KG1 (cell line): Measurements from ENCODE around the gene COG7.
"Not testable (repeated sequence)": the region's sequence is repeated elsewhere in the genome, so short reads cannot be mapped to it uniquely, and the experiment has no call there.

Experiments
- DNase-seq: peaks from one replicate; lab custom pipeline; 2025; lab: John Stamatoyannopoulos, UW

Gene COG7

DNA sequence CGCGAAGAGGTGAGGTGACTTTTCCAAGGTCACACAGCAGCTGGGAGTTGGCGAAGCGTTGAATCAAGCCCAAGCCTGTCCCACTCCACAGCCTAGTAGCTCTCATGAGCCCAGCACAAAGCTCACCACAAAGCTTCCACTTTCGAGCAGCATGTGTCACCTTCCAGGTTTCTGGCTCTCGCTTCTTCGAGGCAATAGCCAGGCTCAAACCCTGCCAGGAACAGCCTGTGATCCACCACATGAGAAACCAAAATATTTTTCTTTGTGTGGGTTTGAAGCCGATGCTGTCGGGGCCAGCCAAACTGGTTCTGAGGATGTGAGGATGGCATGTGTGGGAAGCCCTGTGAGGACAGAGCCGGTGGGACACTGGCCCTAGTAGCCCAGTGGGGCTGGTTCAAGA lies 68.1 kb downstream of the COG7 start:
- DNase-seq = no peak

DNA sequence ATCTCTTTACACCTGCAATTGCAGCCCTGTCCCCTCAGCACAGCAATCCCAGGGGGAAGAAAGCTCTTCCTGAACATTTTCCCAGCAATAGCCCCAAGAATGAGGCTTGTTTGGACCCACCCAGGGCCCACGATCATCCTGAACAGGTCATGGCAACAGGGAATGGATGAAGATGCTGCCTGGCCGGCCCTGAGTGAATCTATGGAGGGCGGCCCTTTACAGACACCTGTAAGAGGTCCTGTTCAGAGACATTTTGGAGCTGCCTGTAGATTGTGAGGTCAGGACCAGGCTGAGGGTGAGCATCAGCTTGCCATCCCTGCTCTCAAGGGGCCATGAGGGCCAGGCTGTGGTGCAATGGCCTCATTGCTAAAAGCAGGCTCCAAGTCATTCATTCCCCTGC lies 69.1 kb downstream of the COG7 start:
- no peak for DNase-seq

DNA sequence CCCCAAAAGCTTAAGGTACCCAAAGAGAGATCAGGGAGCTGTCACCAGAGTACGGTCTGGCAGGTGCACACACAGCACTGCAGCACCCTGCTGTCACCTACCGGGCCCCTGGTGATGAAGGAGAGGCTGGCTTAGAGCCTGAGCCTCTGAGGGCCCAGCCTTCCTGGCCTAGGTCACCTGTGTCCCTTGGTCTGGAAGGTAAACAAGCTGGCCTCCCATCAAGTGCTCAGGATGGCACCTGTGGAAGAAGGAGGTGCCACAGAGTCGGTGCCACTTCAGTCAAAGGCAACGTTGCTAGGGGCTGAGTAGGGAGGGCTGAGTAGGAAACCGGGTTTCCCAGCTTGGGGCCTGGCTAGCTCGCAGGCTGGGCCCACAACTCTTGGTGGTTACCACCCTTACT lies 70.7 kb downstream of the COG7 start:
- DNase-seq = no peak

DNA sequence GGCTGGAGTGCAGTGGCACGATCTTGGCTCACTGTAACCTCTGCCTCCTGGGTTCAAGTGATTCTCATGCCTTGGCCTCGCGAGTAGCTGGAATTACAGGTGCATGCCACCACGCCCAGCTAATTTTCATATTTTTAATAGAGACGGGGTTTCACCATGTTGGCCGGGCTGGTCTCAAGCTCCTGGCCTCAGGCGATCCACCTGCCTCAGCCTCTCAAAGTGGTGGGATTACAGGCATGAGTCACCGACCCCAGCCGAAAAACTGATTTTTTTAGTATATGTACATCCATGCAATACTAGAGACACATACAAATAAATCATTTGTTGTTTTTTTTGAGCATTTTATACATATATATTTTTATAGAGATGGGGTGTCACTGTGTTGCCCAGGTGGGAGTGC lies 71.3 kb downstream of the COG7 start:
- not testable (repeated sequence) for DNase-seq

DNA sequence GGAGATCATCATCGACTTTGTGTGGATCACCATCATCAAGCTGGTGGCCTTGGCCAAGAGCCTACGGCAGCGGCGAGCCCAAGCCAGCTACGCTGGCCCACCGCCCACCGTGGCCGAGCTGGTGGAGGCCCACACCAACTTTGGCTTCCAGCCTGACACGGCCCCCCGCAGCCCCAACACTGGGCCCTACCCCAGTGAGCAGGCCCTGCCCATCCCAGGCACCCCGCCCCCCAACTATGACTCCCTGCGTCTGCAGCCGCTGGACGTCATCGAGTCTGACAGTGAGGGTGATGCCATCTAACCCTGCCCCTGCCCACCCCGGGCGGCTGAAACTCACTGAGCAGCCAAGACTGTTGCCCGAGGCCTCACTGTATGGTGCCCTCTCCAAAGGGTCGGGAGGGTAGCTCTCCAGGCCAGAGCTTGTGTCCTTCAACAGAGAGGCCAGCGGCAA lies 72.5 kb downstream of the COG7 start:
- DNase-seq = no peak

DNA sequence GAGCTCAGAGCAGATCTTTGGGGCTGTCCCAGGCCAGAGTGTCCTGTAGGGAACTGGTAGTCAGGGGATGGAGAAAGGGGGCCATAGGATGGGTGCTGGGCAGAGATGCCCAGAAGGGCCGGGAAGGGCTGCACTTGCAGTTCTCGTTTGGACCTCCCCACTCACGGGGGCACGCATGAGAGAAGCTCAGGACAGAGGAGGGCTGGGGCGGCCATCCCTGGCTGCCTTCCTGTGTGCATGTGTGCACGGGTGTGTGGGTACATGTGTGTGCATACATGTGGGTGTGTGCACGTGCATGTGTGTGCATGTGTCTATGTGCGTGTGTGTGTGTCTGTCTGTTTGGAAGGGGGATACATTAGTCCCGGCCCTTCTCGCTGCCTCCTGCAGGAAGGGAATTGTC lies 73.3 kb downstream of the COG7 start:
- no peak for DNase-seq

DNA sequence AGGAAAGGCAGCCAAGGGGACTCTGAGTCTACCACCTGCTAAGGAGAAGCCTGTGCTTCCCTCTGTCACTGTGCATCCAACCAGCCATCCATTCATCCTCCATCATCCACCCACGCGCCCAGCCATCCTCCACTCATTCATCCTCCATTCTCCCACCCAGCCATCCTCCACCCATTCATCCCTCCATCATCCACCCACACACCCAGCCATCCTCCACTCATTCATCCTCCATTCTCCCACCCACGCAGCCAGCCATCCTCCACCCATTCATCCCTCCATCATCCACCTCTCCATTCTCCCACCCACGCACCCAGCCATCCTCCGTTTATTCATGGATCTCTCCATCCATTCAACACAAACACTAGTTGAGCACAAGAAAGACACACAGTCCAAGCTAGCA lies 74.1 kb downstream of the COG7 start:
- no peak for DNase-seq

DNA sequence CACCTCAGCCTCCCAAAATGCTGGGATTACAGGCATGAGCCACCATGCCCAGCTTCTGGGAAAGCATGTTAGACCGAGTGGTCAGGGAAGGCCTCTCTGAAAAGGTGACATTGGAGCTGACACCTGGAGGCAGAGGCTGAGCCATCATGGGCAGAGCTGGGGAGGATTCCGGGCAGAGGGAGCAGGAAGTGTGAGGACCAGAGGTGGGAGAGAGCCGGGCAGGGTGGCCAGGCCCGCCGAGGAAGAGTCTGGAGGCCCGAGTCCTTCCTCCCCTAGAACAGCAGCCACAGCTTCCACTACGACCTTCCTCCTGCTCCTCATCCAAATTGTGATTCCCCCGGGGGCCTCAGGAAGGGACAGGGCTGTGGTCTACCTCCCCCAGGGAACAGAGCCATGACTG lies 74.7 kb downstream of the COG7 start:
- no peak for DNase-seq

DNA sequence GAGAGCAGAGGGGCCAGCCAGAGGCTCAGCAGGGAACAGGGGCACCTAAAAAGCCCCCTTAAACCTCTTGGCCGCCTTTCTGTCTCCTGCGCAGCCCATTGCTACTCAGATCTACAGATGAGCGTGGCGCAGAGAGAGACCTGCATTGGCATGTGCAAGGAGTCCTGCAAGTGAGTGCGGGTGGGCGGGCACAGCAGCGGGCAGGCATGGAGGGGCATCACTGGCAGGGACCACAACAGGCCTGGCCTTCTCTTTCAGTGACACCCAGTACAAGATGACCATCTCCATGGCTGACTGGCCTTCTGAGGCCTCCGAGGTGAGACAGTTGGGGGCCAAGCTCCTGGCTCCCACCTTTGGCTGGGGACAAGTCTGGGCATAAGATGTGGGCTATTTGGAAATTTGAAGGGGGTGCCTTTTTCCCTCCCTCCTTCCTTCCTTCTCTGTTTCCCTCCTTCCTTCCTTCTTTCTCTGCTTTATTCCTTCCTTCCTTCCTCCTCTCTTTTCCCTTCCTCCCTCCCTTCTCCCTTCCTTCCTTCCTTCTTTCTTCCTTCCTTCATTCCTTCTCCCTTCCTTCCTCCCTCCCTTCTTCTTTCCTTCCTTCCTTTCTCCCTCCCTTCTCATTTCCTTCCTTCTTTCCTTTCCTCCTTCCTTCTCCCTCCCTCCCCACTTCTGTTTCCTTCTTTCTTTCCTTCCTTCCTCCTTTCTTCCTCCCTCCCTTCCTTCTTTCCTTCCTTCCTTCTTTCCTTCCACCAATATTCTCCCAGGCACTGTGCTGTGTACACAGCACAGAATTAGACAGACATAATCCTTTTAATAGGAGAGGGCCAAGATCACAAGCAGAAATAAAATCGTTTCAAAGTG lies 75.7 kb downstream of the COG7 start:
- DNase-seq = no peak

DNA sequence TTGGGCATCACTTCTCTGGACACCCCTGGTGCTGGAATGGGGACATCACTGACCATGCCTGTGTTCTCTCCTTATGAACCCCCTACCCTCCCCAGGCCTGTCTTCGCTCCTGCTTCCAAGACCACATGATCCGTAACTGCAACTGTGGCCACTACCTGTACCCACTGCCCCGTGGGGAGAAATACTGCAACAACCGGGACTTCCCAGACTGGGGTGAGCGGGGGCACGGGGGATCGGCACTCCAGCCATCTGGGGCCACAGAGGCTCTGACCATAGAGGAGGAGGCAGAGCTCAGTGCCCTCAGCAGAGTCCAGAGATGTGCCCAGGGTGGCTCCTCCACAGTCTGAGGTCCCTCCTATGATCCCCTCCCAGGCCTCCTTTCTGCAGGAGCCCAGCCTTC lies 77.3 kb downstream of the COG7 start:
- no peak for DNase-seq

DNA sequence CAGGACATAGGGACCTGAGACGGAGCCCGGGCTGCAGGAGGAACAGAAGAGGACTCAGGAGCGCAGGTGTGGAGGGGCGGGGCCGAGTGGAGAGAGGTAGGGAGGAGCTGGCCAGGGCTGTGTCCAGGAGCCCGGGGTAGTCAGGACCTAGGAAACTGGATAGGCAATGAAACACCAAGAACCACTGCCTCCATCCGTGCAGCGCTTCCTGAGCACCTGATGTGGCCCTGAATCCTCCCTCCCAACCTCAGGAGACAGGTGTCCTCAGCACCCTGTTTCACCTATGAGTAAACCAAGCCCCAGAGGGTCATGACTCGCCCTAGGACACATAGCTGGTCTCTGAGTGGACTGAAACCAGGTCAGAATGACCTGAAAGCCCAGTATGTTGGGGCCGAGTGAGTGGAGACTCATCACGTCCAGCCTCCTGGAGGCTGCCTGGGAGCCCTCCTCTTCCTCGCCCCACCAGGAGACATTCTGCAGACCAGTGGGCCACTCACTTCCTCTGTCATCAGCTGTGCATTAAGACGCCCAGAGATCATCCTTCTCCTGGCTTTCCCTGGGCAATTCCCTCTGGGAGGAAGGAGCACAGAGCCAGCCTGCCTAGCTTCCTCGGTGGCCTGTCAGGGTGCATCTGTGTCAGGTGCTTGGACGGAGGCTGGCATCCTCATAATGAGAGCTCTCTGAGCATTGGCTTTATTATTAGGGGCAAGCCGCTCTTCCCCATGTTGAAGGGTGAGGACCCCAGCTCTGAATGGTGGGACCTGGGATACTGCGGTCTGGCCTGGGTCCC lies 78.1 kb downstream of the COG7 start:
- no peak for DNase-seq

DNA sequence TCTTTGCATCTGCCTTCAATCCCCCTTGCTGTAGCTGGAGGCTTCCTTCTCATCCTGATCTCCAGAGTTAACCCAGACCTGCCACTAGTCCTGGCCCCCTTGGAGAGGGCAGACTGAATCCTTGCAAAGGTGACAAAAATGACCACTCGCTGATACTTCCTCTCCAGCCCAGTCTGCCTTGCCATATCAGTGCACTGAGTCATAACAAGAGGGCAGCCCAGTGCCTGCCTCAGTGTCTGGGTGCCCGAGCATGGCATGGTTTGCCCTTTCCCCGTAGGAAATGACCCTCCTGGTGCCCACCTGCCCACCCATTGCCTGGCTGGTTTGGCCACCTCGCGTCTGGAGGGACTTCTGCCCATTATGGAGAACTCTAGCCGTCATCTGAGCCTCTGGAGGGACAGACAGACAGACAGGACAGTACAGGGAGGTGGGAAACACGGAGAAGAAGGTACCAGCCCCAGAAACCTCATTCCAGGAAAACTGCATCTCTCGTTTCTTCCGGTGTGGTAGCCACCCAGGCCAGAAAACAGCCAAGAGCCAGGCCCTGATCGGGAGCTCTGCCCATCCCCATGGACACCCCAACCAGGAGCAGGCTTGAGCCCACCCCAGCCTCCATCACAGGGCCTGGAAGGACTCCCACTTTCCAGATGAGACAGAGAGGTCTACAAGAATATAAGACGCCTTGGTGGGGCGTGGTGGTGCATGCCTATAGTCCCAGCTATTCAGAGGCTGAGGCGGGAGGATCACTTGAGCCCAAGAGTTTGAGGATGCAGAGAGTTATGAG lies 79.4 kb downstream of the COG7 start:
- no peak for DNase-seq

DNA sequence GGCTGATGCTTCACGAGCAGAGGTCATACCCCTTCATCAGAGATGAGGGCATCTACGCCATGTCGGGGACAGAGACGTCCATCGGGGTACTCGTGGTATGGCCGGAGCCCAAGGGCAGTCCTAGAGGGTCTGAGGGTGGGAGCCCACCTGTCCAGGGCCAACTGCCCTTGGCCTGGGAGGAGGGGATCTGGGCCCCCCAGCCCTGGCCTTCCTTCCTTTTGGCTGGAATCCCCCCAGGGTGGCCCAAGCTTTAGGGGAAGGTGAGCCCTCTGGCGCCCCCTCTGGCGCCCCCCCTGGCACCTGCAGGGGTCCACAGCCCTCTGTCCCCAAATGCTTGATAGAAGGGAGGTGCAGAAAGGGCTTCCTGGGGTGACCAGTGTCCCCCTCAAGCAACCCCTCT lies 81.6 kb downstream of the COG7 start:
- DNase-seq = no peak

DNA sequence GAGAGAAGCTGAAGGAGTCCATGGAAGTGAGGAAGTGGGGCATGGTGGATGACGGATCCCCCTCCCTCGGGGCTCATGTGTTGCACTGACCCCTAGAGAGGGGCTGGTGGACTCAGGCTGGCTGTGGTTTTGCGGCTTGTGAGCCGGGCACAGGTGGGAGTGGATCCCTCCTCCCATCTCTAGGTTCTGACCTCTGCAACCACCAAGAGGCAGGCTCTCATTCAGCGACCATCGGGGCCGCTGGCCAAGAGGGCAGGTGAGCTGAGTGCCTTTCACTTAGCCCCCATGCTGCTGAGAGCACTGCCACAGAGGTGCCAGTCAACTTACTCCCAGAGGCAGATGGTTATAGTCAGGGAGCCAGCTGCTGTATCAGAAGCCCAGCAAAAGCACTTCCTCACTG lies 83.6 kb downstream of the COG7 start:
- no peak for DNase-seq

DNA sequence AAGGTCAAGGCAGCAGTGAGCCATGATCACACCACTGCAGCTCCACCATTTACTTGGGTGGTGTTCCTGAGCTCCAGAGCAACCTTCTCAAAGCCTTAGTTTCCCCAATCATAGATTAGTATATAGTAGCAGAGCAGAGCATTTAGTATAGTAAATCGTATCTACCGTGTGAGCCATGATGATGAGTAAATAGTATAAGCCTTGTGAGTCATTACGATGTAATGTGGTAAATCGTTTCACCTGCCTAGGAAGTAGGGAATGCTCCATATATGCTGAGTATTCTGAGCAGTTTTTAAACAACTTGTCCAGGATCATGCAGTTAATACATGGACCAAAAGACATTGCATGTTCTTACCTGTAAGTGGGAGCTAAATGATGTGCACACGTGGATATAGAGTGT lies 84.5 kb downstream of the COG7 start:
- no peak for DNase-seq

DNA sequence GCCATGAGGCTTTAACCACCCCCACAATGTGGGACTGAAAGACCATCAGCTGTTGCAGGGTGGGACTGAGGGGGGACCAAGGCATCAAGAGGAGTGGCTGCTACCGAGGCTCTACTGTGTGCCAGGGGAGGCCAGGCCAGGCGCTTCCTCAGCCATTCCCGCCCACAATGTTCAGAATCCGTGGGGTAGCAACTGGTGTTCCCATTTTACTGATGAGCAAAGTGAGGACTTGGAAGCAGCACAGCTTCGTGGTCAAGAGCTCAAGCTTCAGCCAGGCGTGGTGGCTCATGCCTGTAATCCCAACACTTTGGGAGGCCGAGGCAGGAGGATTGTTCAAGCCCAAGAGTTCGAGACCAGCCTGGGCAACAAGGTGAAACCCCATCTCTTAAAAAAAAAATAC lies 85.0 kb downstream of the COG7 start:
- DNase-seq = no peak

DNA sequence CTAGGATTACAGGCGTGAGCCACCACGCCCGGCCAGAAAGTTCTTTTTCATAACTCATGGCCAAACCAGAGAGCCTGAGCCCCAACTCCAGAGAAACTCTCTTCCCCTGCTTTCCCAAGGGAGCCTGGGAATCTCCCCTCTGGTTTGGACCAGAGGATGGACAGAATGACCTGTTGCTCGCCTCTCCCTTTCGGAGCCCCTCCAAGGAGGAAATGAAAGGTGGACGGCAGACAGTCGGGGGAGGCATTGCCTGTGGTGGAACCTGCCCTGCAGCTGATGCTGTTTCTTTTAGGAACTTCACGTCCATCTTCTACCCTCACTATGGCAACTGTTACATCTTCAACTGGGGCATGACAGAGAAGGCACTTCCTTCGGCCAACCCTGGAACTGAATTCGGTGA lies 85.4 kb downstream of the COG7 start:
- no peak for DNase-seq

DNA sequence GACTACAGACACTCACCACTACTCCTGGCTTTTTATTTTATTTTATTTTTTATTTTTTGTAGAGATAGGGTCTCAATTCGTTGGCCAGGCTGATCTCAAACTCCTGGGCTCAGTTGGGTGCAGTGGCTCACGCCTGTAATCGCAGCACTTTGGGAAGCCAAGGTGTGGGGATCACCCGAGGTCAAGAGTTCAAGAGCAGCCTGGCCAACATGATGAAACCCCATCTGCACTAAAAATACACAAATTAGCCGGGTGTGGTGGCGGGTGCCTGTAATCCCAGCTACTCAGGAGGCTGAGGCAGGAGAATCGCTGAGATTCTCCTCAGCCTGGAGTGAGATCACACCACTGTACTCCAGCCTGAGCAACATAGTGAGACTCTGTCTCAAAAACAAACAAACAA lies 86.6 kb downstream of the COG7 start:
- not testable (repeated sequence) for DNase-seq

DNA sequence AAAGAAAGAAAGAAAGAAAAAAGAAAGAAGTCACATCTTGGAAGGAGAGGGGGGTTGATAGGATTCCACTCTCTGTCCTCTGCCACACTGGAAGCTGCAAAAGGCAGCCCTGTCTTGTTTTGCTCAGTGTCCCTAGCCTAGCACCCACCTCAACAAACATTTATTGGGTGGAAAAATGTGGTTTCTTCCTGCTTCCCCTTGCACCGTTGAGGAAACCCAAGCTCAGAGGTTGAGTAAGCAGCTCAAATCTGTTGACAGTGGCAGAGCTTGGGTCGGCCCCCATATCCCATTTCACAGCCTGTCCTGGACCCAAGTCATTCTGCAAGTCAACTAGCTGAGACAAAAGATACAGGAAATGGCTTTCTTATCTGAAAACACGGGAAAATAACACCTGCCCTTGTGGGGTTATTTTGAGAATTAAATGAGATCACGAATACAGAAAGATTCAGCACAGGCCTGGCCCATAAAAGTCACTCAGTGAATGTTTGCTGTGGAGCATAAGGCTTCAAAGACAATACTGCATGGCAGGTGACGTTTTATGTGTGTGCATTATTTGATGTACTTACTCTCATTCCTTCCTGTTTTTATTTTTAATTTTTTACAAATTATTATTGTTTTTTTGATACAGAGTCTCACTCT lies 87.3 kb downstream of the COG7 start:
- DNase-seq = no peak

DNA sequence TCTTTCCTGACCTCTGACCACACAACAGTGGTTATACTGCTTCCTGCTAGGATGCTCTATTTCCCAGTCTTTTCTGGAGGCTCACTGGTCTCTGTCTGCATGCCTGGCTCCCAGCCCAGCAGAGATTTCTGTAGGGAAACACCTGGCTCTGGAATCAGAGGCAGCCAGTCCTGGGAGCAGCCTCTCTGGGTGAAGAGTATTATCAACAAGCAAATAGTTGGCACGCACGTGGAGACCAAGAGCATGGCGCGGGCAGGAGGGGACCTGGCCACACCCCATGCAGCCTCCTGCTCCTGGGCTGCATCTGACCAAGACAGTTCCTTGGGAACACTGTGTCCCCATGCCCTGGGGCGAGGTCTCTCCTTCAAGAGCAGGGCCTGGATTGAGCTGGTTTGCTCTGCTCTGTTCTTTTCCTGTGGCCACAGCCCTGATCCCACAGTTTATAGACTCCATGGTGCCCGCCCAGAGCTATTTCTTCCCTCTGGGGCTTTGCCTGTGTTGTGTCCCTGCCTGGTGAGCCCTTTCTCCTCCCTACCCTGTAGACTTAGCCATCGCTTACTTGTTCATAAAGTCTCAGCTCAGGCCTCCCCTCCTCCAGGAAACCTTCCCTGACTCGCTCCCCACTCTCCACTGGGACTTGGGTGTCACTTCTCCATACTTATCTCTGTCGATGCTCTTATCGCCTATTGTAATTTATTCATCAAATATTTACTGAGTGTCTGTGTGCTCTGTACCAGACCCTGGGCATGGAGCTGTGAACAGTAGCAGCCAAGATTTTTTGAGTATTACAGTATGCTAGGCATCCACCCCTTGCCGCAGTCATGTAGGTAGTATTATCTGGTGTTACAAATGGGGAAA lies 90.3 kb downstream of the COG7 start:
- no peak for DNase-seq

DNA sequence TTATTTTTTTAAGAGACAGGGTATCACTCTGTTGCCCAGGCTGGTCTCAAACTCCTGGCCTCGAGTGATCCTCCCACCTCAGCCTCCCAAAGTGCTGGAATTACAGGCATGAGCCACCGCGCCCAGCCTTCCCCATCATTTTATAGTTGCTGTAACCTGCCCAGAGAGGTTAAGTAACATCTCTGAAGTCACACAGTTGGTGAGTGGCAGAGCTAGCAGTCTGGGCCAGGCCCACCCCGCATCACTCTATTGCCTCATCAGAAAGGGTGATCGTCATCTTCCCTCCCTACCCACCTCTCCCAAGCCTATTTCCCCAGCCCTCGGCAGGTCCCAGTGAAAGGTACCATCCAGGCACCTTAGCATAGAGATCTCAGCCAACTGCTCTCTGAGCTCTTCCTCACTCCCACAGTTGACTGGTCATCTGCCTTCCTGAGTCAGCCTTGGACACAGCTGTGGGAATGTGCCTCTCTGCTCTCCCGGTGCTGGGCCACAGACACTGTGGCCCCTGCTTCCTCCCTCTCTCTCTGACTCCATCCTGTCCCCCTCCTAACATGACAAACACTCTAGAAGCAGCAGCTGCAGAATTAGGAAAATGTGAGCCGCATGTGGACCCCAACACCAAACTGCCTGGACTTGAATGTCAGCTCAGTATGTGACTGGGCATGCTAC lies 93.8 kb downstream of the COG7 start:
- DNase-seq = no peak
